ENCODE data around the gene RIC8B.
A peak's percentile ranks its signal among the peaks of the same experiment; 100 is the strongest.
"Not testable (repeated sequence)": the region's sequence is repeated elsewhere in the genome, so short reads cannot be mapped to it uniquely, and the experiment has no call there.

RIC8B gene

GRCh38 chr12:106914796-106915634 lies 140.5 kb downstream of the RIC8B start:
- TF ChIP-seq CTCF (IDR thresholded peaks at IDR 0.05; ENCODE audit: borderline replicate concordance, control extremely low read depth, extremely low read depth, insufficient read depth, missing control alignments): no peak
- in situ Hi-C loops (cut with MboI; ENCODE audit: low sequenced_read_pairs, unreplicated experiment): loop anchor here (10.0 kb wide), 1 partner anchor 530 kb away; no protein-coding TSS in a partner anchor

GRCh38 chr12:106915635-106916026 lies 141.1 kb downstream of the RIC8B start:
- TF ChIP-seq CTCF (IDR thresholded peaks at IDR 0.05; ENCODE audit: borderline replicate concordance, control extremely low read depth, extremely low read depth, insufficient read depth, missing control alignments): no peak
- in situ Hi-C loops (cut with MboI; ENCODE audit: low sequenced_read_pairs, unreplicated experiment): loop anchor here (10.0 kb wide), 1 partner anchor 531 kb away; no protein-coding TSS in a partner anchor
- no peak for DNase-seq (ENCODE audit: low spot score)

More at GRCh38 chr12:106914796-106915634, 140.5 kb downstream of the RIC8B start:
- DNase-seq (ENCODE audit: low spot score): peak; percentile 73

GRCh38 chr12:106917503-106917902 lies 143.0 kb downstream of the RIC8B start:
- TF ChIP-seq CTCF (IDR thresholded peaks at IDR 0.05; ENCODE audit: borderline replicate concordance, control extremely low read depth, extremely low read depth, insufficient read depth, missing control alignments): no peak
- no peak for DNase-seq (ENCODE audit: low spot score)
- in situ Hi-C loops (cut with MboI; ENCODE audit: low sequenced_read_pairs, unreplicated experiment): loop anchor here (10.0 kb wide), 1 partner anchor 533 kb away; no protein-coding TSS in a partner anchor

GRCh38 chr12:106918746-106919145 lies 144.3 kb downstream of the RIC8B start:
- no peak for DNase-seq (ENCODE audit: low spot score)
- in situ Hi-C loops (cut with MboI; ENCODE audit: low sequenced_read_pairs, unreplicated experiment): loop anchor here (10.0 kb wide), 1 partner anchor 534 kb away; no protein-coding TSS in a partner anchor
- TF ChIP-seq CTCF (IDR thresholded peaks at IDR 0.05; ENCODE audit: borderline replicate concordance, control extremely low read depth, extremely low read depth, insufficient read depth, missing control alignments): peak; percentile 66

- in situ Hi-C loops (cut with MboI; ENCODE audit: low sequenced_read_pairs, unreplicated experiment): loop anchor here (10.0 kb wide), 1 partner anchor 535 kb away; no protein-coding TSS in a partner anchor
- TF ChIP-seq CTCF (IDR thresholded peaks at IDR 0.05; ENCODE audit: borderline replicate concordance, control extremely low read depth, extremely low read depth, insufficient read depth, missing control alignments): peak; percentile 65
- no peak for DNase-seq (ENCODE audit: low spot score)
These were observed 145.5 kb downstream of the RIC8B start for GRCh38 chr12:106919910-106920544.

GRCh38 chr12:106921976-106922375 lies 147.5 kb downstream of the RIC8B start:
- in situ Hi-C loops (cut with MboI; ENCODE audit: low sequenced_read_pairs, unreplicated experiment); DNase-seq (ENCODE audit: low spot score): not testable (repeated sequence)

- in situ Hi-C loops (cut with MboI; ENCODE audit: low sequenced_read_pairs, unreplicated experiment); DNase-seq (ENCODE audit: low spot score): not testable (repeated sequence)
These were observed 149.1 kb downstream of the RIC8B start for GRCh38 chr12:106923594-106923993.
